ENCODE measurements around the gene MED16. TPM values are rescaled to one million over a fixed set of nuclear protein-coding genes. Genes with fewer than 3 reads are reported as not detected.

The MED16 gene
- total and polyA plus RNA-seq, 8 donors = 23.0 to 147 (median 35.5) TPM

DNA sequence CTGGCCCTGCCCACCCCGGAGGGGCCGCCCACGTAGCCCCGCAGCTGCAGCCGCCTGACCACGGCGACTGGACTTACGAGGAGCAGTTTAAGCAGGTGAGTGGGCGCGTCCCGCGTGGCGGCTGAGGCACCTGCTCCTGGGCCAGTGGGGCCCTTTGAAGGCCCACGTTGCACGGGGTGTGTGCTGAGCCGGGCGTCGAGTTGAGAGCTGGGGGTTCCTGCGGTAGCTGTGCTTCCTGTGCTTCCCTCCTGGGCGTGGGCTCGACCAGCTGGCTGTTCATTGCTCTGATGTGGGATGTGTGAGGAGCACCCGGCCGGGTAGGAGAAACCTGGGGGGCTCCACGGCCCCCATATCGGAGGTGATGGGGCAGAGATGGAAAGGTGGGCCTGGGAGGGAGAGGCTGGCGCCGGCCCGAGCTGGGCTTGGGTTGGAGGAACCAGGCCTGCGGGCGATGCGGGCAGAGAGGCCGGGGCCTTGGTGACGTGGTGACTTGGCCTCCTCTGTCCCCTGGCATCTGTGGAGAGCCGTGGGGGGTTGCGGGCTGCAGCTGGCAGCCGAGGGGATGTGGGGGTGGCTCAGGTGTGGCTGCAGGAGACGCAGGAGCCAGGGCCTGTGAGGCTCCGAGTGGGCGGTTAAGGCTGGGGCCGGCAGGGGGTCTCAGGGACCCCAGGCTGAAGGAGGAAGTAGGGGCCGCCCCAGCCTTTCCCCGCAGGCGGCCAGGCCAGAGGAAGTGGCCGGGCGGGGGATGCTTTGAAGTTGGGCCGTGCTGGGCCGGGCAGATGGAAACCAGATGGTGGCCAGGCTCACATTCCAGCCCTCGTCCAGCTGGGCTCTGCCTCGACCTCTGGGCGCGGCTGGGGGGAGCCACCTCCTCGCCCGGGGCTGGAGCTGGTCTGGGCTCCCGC, 39.9 kb upstream of the MED16 start:
- H3K4me3 ChIP-seq = no peak overlapping the region
- peak in 3 of 4 donors; percentile 3 to 17 (median 6) for ATAC-seq
- peaks cover 16 to 26% (median 25%) of the 10 kb centered on the region in 3 donors for H3K4me1 ChIP-seq
- no peaks in the 10 kb centered on the region for H3K27me3 ChIP-seq
- TF ChIP-seq CTCF (IDR thresholded peaks at IDR 0.05) = no peak
- DNase-seq = peak in 2 of 6 donors; percentile 60 to 84
- H3K9me3 ChIP-seq = no peaks in the 10 kb centered on the region
- intact Hi-C loops (cut with DNase I) = no loop called here
- H3K36me3 ChIP-seq = no peaks in the 10 kb centered on the region
- 73 to 77% methylated on average over 47 to 54 of the region's 54 CpGs for WGBS, 2 donors
- no peak for FAIRE-seq
- H3K27ac ChIP-seq = peak overlapping the region; percentile 11 to 76 (median 36)

DNA sequence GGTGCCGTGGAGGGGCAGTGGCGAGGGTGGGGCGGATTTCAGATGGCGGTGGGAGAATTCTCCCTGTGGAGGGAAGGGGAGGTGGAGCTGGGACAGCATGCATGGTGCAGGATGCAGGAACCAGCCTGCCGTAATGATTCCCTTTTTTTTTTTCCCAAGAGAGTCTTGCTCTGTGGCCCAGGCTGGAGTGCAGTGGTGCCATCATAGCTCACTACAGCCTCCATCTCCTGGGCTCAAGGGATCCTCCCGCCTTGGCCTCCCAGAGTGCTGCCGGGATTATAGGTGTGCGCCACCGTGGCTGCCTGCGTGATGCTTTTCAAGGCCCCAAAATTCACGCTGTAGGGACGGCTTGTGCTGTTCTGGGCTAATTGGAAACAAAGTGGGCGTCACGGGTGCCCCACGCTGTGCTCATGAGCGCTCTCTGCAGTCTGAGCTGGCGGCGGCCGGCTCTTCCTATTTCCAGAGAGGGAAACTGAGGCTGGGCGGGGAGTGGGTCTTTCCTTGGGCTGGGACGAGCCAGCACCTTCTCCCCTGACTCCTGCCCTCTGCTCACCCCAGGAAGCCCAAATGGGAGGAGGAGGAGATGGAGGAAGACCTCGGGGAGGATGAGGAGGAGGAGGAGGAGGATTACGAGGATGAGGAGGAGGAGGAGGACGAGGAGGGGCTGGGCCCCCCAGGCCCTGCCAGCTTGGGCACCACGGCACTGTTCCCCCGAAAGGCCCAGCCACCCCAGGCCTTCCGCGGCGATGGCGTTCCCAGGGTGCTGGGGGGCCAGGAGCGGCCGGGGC, 39.1 kb upstream of the MED16 start:
- H3K9me3 ChIP-seq = no peaks in the 10 kb centered on the region
- FAIRE-seq (no peak), ATAC-seq (no peak), DNase-seq (no peak)
- peaks cover 16 to 31% (median 25%) of the 10 kb centered on the region in 3 donors for H3K4me1 ChIP-seq
- WGBS, 2 donors = 89 to 91% methylated on average over 26 to 32 of the region's 32 CpGs
- no peaks in the 10 kb centered on the region for H3K27me3 ChIP-seq
- intact Hi-C loops (cut with DNase I) = no loop called here
- TF ChIP-seq CTCF (IDR thresholded peaks at IDR 0.05) = no peak
- no peak overlapping the region for H3K4me3 ChIP-seq
- H3K27ac ChIP-seq = peak overlapping the region in 1 of 4 donors; percentile 76
- H3K36me3 ChIP-seq = no peaks in the 10 kb centered on the region

DNA sequence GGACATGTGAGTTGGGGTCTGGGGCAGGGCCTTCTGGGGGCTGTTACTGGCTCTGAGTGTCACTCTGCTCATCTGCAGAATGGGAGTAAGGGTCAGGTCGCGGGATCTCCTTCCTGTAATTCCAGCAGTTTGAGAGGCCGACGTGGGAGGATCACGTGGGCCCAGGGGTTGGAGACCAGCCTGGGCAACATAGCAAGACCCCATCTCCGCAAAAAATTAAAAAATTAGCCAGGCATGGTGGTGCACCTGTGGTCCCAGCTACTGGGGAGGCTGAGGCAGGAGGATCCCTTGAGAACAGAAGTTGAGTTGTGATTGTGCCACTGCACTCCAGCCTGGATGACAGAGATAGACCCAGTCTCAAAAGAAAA, 36.9 kb upstream of the MED16 start:
- no peak for ATAC-seq
- no peak overlapping the region for H3K27ac ChIP-seq
- H3K4me3 ChIP-seq = no peak overlapping the region
- intact Hi-C loops (cut with DNase I) = loop anchor here in 1 of 3 donors (10.0 kb wide), 1 partner anchor 55 kb away; the partner anchor contains the start of gene WDR18
- FAIRE-seq = no peak
- TF ChIP-seq CTCF (IDR thresholded peaks at IDR 0.05) = no peak
- no peaks in the 10 kb centered on the region for H3K36me3 ChIP-seq
- H3K27me3 ChIP-seq = no peaks in the 10 kb centered on the region
- DNase-seq = no peak
- 92 to 96% methylated on average over 6 of the region's 6 CpGs for WGBS, 2 donors
- H3K9me3 ChIP-seq = no peaks in the 10 kb centered on the region
- H3K4me1 ChIP-seq = peaks cover 12 to 27% (median 21%) of the 10 kb centered on the region in 3 donors

GRCh38 chr19:929203-929890, 36.4 kb upstream of the MED16 start:
- Histone ChIP-seq H3K27me3 (no peaks in the 10 kb centered on the region), H3K4me1 (peaks cover 11 to 23% (median 21%) of the 10 kb centered on the region in 3 donors), H3K36me3 (no peaks in the 10 kb centered on the region), H3K4me3 (no peak overlapping the region), H3K9me3 (no peaks in the 10 kb centered on the region), H3K27ac (no peak overlapping the region)
- DNase-seq (no peak), ATAC-seq (no peak), FAIRE-seq (no peak)
- 93% methylated on average over 44 to 51 of the region's 51 CpGs for WGBS, 2 donors
- intact Hi-C loops (cut with DNase I) = loop anchor here in 1 of 3 donors (10.0 kb wide), 1 partner anchor 55 kb away; the partner anchor contains the start of gene WDR18
- no peak for TF ChIP-seq CTCF (IDR thresholded peaks at IDR 0.05)

All from pancreas (tissue), 10 donors.